IMR-90 (cell line): ENCODE results near the gene SCN8A. TPM values are rescaled to one million over a fixed set of nuclear protein-coding genes. Genes with fewer than 3 reads are reported as not detected.

Source experiments
- ATAC-seq: fragments of 200-7000 bp; cut with Tn5 transposase; 2 replicates; pipeline ENCODE4 v1.9.1; 2020; ENCODE audit warnings: low read depth, mild to moderate bottlenecking, moderate library complexity
- BruUV-seq: library from RNA; stranded (reverse); fragments of 400-500 nt; replicated peaks from 2 replicates; lab custom pipeline; 2021; lab: Mats Ljungman, UMichigan
- CTCF ChIA-PET: fragments of 300-600 bp; formaldehyde crosslinking; extraction: SDS; loops from one replicate; lab custom pipeline; 2021; ENCODE audit warnings: antibody characterized with exemption; lab: Yijun Ruan, JAX
- POLR2A ChIA-PET: fragments of 300-600 bp; sonication (Branson Sonifier 250); formaldehyde crosslinking; loops from one replicate; lab custom pipeline; 2022; ENCODE audit warnings: antibody characterized with exemption; ENCODE audit not compliant: unreplicated experiment; lab: Charles Lee
- DNase-seq: peaks from one replicate; pipeline ENCODE4 v3.0.0; 2013
- H2AFZ ChIP-seq: replicated peaks from 2 replicates; pipeline ENCODE3; 2013; ENCODE audit warnings: low read length, mild to moderate bottlenecking; ENCODE audit not compliant: poor library complexity
- H2AK5ac ChIP-seq: 2 replicates; pipeline ENCODE4 v1.6.1; 2013; ENCODE audit warnings: low read depth, low read length, inconsistent platforms
- H2AK9ac ChIP-seq: replicated peaks from 2 replicates; pipeline ENCODE3; 2013; ENCODE audit warnings: mild to moderate bottlenecking, low read depth, low read length, moderate library complexity; ENCODE audit not compliant: poor library complexity
- H2BK120ac ChIP-seq: 2 replicates; pipeline ENCODE4 v1.6.1; 2013; ENCODE audit warnings: low read depth, low read length, inconsistent platforms
- H2BK15ac ChIP-seq: 3 replicates; pipeline ENCODE4 v1.6.1; 2013; ENCODE audit warnings: low read depth, low read length, inconsistent platforms
- H2BK20ac ChIP-seq: 2 replicates; pipeline ENCODE4 v1.6.1; 2013; ENCODE audit warnings: low read depth, mild to moderate bottlenecking, inconsistent platforms, low read length, moderate library complexity
- H2BK5ac ChIP-seq: 2 replicates; pipeline ENCODE4 v1.6.1; 2013; ENCODE audit warnings: mild to moderate bottlenecking, low read depth, low read length, inconsistent platforms; ENCODE audit not compliant: poor library complexity, severe bottlenecking
- H3K14ac ChIP-seq: replicated peaks from 2 replicates; pipeline ENCODE4 v1.6.1; 2013; ENCODE audit warnings: low read depth, low read length, inconsistent platforms
- H3K18ac ChIP-seq: 2 replicates; pipeline ENCODE4 v1.6.1; 2013; ENCODE audit warnings: low read depth, low read length, control low read depth
- H3K23ac ChIP-seq: 2 replicates; pipeline ENCODE4 v1.6.1; 2013; ENCODE audit warnings: low read depth, low read length, inconsistent platforms
- H3K27ac ChIP-seq: 2 replicates; pipeline ENCODE4 v1.5.1; 2013; ENCODE audit warnings: mild to moderate bottlenecking, control low read depth, low read length; ENCODE audit not compliant: insufficient read depth
- H3K27me3 ChIP-seq: 2 replicates; pipeline ENCODE4 v1.6.1; 2013; ENCODE audit warnings: low read length; ENCODE audit not compliant: control insufficient read depth, insufficient read depth
- H3K36me3 ChIP-seq: 2 replicates; pipeline ENCODE4 v1.6.1; 2013; ENCODE audit warnings: low read length, mixed read lengths; ENCODE audit not compliant: control insufficient read depth, insufficient read depth
- H3K4ac ChIP-seq: 2 replicates; pipeline ENCODE4 v1.6.1; 2013; ENCODE audit warnings: low read depth, low read length, inconsistent platforms
- H3K4me1 ChIP-seq: 2 replicates; pipeline ENCODE4 v1.6.1; 2013; ENCODE audit warnings: low read length, mixed read lengths; ENCODE audit not compliant: control insufficient read depth, insufficient read depth
- H3K4me2 ChIP-seq: 2 replicates; pipeline ENCODE4 v1.6.1; 2013; ENCODE audit warnings: low read depth, mild to moderate bottlenecking, control low read depth, low read length, moderate library complexity
- H3K4me3 ChIP-seq: 2 replicates; pipeline ENCODE4 v1.5.1; 2013; ENCODE audit warnings: low read depth, mild to moderate bottlenecking, control low read depth, low read length, moderate library complexity; ENCODE audit not compliant: insufficient read depth
- H3K56ac ChIP-seq: 2 replicates; pipeline ENCODE4 v1.6.1; 2013; ENCODE audit warnings: low read length, inconsistent platforms; ENCODE audit not compliant: insufficient read depth; ENCODE audit errors: extremely low read depth
- H3K79me1 ChIP-seq, 2 experiments: 2 replicates each; pipeline ENCODE4 v1.6.1; 2013; ENCODE audit warnings: low read length in 2 of 2, inconsistent platforms in 1 of 2, low read depth in 1 of 2
- H3K9ac ChIP-seq: 2 replicates; pipeline ENCODE4 v1.6.1; 2013; ENCODE audit warnings: low read depth, low read length, control low read depth
- H3K9me1 ChIP-seq: 2 replicates; pipeline ENCODE4 v1.6.1; 2013; ENCODE audit warnings: low read length, inconsistent platforms; ENCODE audit not compliant: insufficient read depth
- H3K9me3 ChIP-seq: 2 replicates; pipeline ENCODE4 v1.6.1; 2013; ENCODE audit warnings: low read length; ENCODE audit not compliant: control insufficient read depth, insufficient read depth
- H4K20me1 ChIP-seq: 2 replicates; pipeline ENCODE4 v1.6.1; 2013; ENCODE audit warnings: low read length, inconsistent platforms; ENCODE audit not compliant: insufficient read depth
- H4K5ac ChIP-seq: 2 replicates; pipeline ENCODE4 v1.6.1; 2013; ENCODE audit warnings: mild to moderate bottlenecking, low read depth, low read length, control low read depth
- H4K8ac ChIP-seq, 2 experiments: 2 replicates each; pipeline ENCODE4 v1.6.1; 2013; ENCODE audit warnings: low read depth in 2 of 2, low read length in 2 of 2, control low read depth in 1 of 2, inconsistent platforms in 1 of 2
- H4K91ac ChIP-seq: 2 replicates; pipeline ENCODE4 v1.6.1; 2013; ENCODE audit warnings: low read depth, low read length, inconsistent platforms; ENCODE audit not compliant: insufficient read depth
- BHLHE40 ChIP-seq: fragments of 150-350 bp; IDR thresholded peaks from 2 replicates; pipeline ENCODE4 v1.6.1; 2016; ENCODE audit warnings: mild to moderate bottlenecking, low read depth, low read length
- CEBPB ChIP-seq: IDR thresholded peaks from 2 replicates; pipeline ENCODE4 v1.6.1; 2012; ENCODE audit warnings: low read depth, low read length, improper control_type of control experiment
- CTCF ChIP-seq: conservative IDR thresholded peaks from 2 replicates; pipeline ENCODE4 v1.5.1; 2012; ENCODE audit warnings: mild to moderate bottlenecking, low read depth, low read length, improper control_type of control experiment
- MAZ ChIP-seq: IDR thresholded peaks from 2 replicates; pipeline ENCODE4 v1.6.1; 2012; ENCODE audit warnings: low read depth, mild to moderate bottlenecking, low read length, improper control_type of control experiment, moderate library complexity, borderline replicate concordance
- MXI1 ChIP-seq: IDR thresholded peaks from 2 replicates; pipeline ENCODE4 v1.6.1; 2012; ENCODE audit warnings: low read depth, mild to moderate bottlenecking, low read length, moderate library complexity, borderline replicate concordance
- POLR2A ChIP-seq: IDR thresholded peaks from 2 replicates; pipeline ENCODE4 v1.6.1; 2012; ENCODE audit warnings: mild to moderate bottlenecking, low read depth, low read length
- RCOR1 ChIP-seq: IDR thresholded peaks from 2 replicates; pipeline ENCODE4 v1.6.1; 2012; ENCODE audit warnings: mild to moderate bottlenecking, low read length, improper control_type of control experiment; ENCODE audit not compliant: insufficient replicate concordance
- RFX5 ChIP-seq: IDR thresholded peaks from 2 replicates; pipeline ENCODE4 v1.8.0; 2012; ENCODE audit warnings: low read depth, mild to moderate bottlenecking, low read length, moderate library complexity
- USF2 ChIP-seq: fragments of 150-350 bp; IDR thresholded peaks from 2 replicates; pipeline ENCODE4 v1.6.1; 2017; ENCODE audit warnings: mild to moderate bottlenecking, antibody characterized with exemption, low read length, low read depth
- WGBS, 2 experiments: methylation state at CpG; one replicate each; pipeline versions ENCODE4 v1.1.5 to v1.1.7; 2013; ENCODE audit warnings: missing lambda C conversion rate in 2 of 2; ENCODE audit not compliant: insufficient read length in 1 of 2; ENCODE audit errors: extremely low coverage in 2 of 2; 5-methylcytosine and 5-hydroxymethylcytosine counted together
- dilution Hi-C: fragments of 300-500 bp; cut with HindIII; formaldehyde crosslinking; loops from one replicate; pipeline ENCODE4 v1.14.3; 2018; ENCODE audit warnings: low sequenced_read_pairs; ENCODE audit not compliant: unreplicated experiment
- in situ Hi-C: fragments of 300-500 bp; cut with MboI; formaldehyde crosslinking; loops from 3 replicates; pipeline ENCODE4 v1.14.3; 2019; ENCODE audit warnings: low sequenced_read_pairs, inconsistent platforms, mixed read lengths
- intact Hi-C: fragments of 100-400 bp; cut with micrococcal nuclease; formaldehyde crosslinking; loops from 2 replicates; pipeline ENCODE4 v1.10.0; 2022
- polyA plus RNA-seq, 3 experiments: library from polyadenylated mRNA; depleted of rRNA; stranded (reverse); fragments of >200 nt; gene quantifications; 2 replicates each; pipeline ENCODE4 v1.2.3, GENCODE V29; 2012; ENCODE audit warnings: low replicate concordance in 1 of 3
- total RNA-seq: library from RNA; depleted of rRNA; stranded (reverse); fragments of >200 nt; gene quantifications from 2 replicates; pipeline ENCODE4 v1.2.3, GENCODE V29; 2012
- TF ChIP-seq, protein P1 (sequence below): fragments of 150-350 bp; IDR thresholded peaks from 2 replicates; pipeline ENCODE4 v1.6.1; 2016; ENCODE audit warnings: low read depth, mild to moderate bottlenecking, low read length, moderate library complexity, borderline replicate concordance

The SCN8A gene
- total and polyA plus RNA-seq, 2 of the 4 experiments (the other 2 are of a cell fraction), result 6.9 to 19.7 TPM

GRCh38 chr12:51801027-51801426, 210.0 kb downstream of the SCN8A start:
- in situ Hi-C loops (loop anchor here (10.0 kb wide), 1 partner anchor 266 kb away; no protein-coding TSS in a partner anchor), dilution Hi-C loops (no loop called here), intact Hi-C loops (no loop called here)
- H3K4ac ChIP-seq, result no peak overlapping the region
- H3K23ac ChIP-seq, result no peak overlapping the region
- no peak overlapping the region for H4K5ac ChIP-seq
- H2BK120ac ChIP-seq, result no peak overlapping the region
- no peak overlapping the region for H3K27ac ChIP-seq
- ATAC-seq (no peak), DNase-seq (no peak)
- no peak overlapping the region for H2BK5ac ChIP-seq
- H3K79me1 ChIP-seq, result no peaks in the 10 kb centered on the region
- no CpG with 5 or more reads among the region's 1 CpG for WGBS, 2 experiments
- no peaks in the 10 kb centered on the region for H3K9me1 ChIP-seq
- POLR2A ChIA-PET, result no interaction called here
- H2AK5ac ChIP-seq, result no peak overlapping the region
- no peak overlapping the region for H3K4me3 ChIP-seq
- H2BK20ac ChIP-seq, result no peak overlapping the region
- H3K36me3 ChIP-seq, result 0 out of 2 replicates have a peak, but pooled peaks cover 2% of the 10 kb centered on the region
- TF ChIP-seq CTCF, result no peak
- TF ChIP-seq MXI1, result no peak
- TF ChIP-seq, protein P1, sequence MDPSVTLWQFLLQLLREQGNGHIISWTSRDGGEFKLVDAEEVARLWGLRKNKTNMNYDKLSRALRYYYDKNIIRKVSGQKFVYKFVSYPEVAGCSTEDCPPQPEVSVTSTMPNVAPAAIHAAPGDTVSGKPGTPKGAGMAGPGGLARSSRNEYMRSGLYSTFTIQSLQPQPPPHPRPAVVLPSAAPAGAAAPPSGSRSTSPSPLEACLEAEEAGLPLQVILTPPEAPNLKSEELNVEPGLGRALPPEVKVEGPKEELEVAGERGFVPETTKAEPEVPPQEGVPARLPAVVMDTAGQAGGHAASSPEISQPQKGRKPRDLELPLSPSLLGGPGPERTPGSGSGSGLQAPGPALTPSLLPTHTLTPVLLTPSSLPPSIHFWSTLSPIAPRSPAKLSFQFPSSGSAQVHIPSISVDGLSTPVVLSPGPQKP, result no peak
- TF ChIP-seq RFX5, result no peak
- no peak for TF ChIP-seq RCOR1
- no peak for TF ChIP-seq CEBPB
- TF ChIP-seq BHLHE40, result no peak
- no peak for TF ChIP-seq POLR2A
- no peak for TF ChIP-seq USF2
- no peak for TF ChIP-seq MAZ
- H4K20me1 ChIP-seq, result no peaks in the 10 kb centered on the region
- no peaks in the 10 kb centered on the region for H3K9me3 ChIP-seq
- no peaks in the 10 kb centered on the region for H3K27me3 ChIP-seq
- no peak overlapping the region for H3K9ac ChIP-seq
- no TSS peak for BruUV-seq
- H3K18ac ChIP-seq, result no peak overlapping the region
- no peak overlapping the region for H2AK9ac ChIP-seq
- no peak overlapping the region for H3K56ac ChIP-seq
- H3K14ac ChIP-seq, result no peak overlapping the region
- H4K8ac ChIP-seq, result no peak overlapping the region
- H4K91ac ChIP-seq, result no peak overlapping the region
- no peaks in the 10 kb centered on the region for H3K4me1 ChIP-seq
- H3K4me2 ChIP-seq, result no peak overlapping the region
- H2AFZ ChIP-seq, result no peak overlapping the region
- no peak overlapping the region for H2BK15ac ChIP-seq
- CTCF ChIA-PET, result no interaction called here
